ENCODE results near the gene POLR1H.
"Not testable (repeated sequence)": the region's sequence is repeated elsewhere in the genome, so short reads cannot be mapped to it uniquely, and the experiment has no call there.

The POLR1H gene

GRCh38 chr6:30061092-30061857 lies at the start of gene POLR1H:
TSS of gene POLR1H (plus strand) at chr6:30061265. CDS start at chr6:30061525, 260 bp downstream.
- DNase-seq: peak; percentile 95

- peak; percentile 37 for DNase-seq
Measured at GRCh38 chr6:30013291-30013922, 47.7 kb upstream of the POLR1H start.

GRCh38 chr6:30019819-30020218 lies 41.2 kb upstream of the POLR1H start:
- DNase-seq: no peak

- DNase-seq: no peak
Measured at GRCh38 chr6:30020626-30021025, 40.4 kb upstream of the POLR1H start.

GRCh38 chr6:30022189-30022588 lies 38.9 kb upstream of the POLR1H start:
- DNase-seq: no peak

GRCh38 chr6:30022712-30023111 lies 38.4 kb upstream of the POLR1H start:
- DNase-seq: not testable (repeated sequence)

- no peak for DNase-seq
Measured at GRCh38 chr6:30025186-30025585, 35.9 kb upstream of the POLR1H start.

GRCh38 chr6:30029588-30029987 lies 31.5 kb upstream of the POLR1H start:
- no peak for DNase-seq

- DNase-seq: no peak
Measured at GRCh38 chr6:30031381-30031780, 29.7 kb upstream of the POLR1H start.

GRCh38 chr6:30033440-30033839 lies 27.6 kb upstream of the POLR1H start:
- DNase-seq: not testable (repeated sequence)

GRCh38 chr6:30035784-30036183 lies 25.3 kb upstream of the POLR1H start:
- no peak for DNase-seq

GRCh38 chr6:30037182-30037788 lies 23.8 kb upstream of the POLR1H start:
- no peak for DNase-seq

- DNase-seq: no peak
Measured at GRCh38 chr6:30041221-30041620, 19.8 kb upstream of the POLR1H start.

- DNase-seq: no peak
Measured at GRCh38 chr6:30041821-30042220, 19.2 kb upstream of the POLR1H start.

- DNase-seq: no peak
Measured at GRCh38 chr6:30042476-30042875, 18.6 kb upstream of the POLR1H start.

- DNase-seq: no peak
Measured at GRCh38 chr6:30042914-30043313, 18.2 kb upstream of the POLR1H start.

GRCh38 chr6:30043744-30044143 lies 17.3 kb upstream of the POLR1H start:
- no peak for DNase-seq

GRCh38 chr6:30044630-30045029 lies 16.4 kb upstream of the POLR1H start:
- DNase-seq: no peak

- no peak for DNase-seq
Measured at GRCh38 chr6:30047220-30047619, 13.8 kb upstream of the POLR1H start.

- no peak for DNase-seq
Measured at GRCh38 chr6:30053682-30054081, 7.4 kb upstream of the POLR1H start.

GRCh38 chr6:30055513-30055912 lies 5.6 kb upstream of the POLR1H start:
- no peak for DNase-seq

- peak; percentile 34 for DNase-seq
Measured at GRCh38 chr6:30060606-30061091, 416 bp upstream of the POLR1H start.

GRCh38 chr6:30061858-30062458 lies 893 bp downstream of the POLR1H start:
- DNase-seq: no peak
